HG02943 (cell line): ENCODE data around the gene PNPLA7.
A peak's percentile ranks its signal among the peaks of the same experiment; 100 is the strongest.

Source experiments
- ATAC-seq: cut with Tn5 transposase; IDR thresholded peaks from one replicate; pipeline ENCODE4 v1.9.1; 2021; ENCODE audit warnings: mild to moderate bottlenecking, low read depth, moderate library complexity; ENCODE audit not compliant: unreplicated experiment

Gene PNPLA7

GRCh38 chr9:137462986-137463930 is 86.9 kb downstream of the PNPLA7 start:
- ATAC-seq = no peak

GRCh38 chr9:137462396-137462985 is 87.7 kb downstream of the PNPLA7 start:
- ATAC-seq = no peak

GRCh38 chr9:137461663-137462395 is 88.4 kb downstream of the PNPLA7 start:
- peak; percentile 41 for ATAC-seq

- ATAC-seq = no peak
Observed at GRCh38 chr9:137461316-137461662, 88.9 kb downstream of the PNPLA7 start.

- ATAC-seq = no peak
Observed at GRCh38 chr9:137460363-137461315, 89.6 kb downstream of the PNPLA7 start.

GRCh38 chr9:137459601-137460362 is 90.4 kb downstream of the PNPLA7 start:
- ATAC-seq = no peak

GRCh38 chr9:137459152-137459600 is 91.0 kb downstream of the PNPLA7 start, which contains the start of gene NSMF:
Gene NSMF (minus strand): TSS chr9:137459334. CDS start chr9:137459102, 232 bp downstream.
- peak; percentile 56 for ATAC-seq

GRCh38 chr9:137458194-137459151 is 91.7 kb downstream of the PNPLA7 start:
- ATAC-seq = peak; percentile 2

- no peak for ATAC-seq
Observed at GRCh38 chr9:137457406-137458193, 92.6 kb downstream of the PNPLA7 start.

- no peak for ATAC-seq
Observed at GRCh38 chr9:137456864-137457405, 93.3 kb downstream of the PNPLA7 start.

- ATAC-seq = no peak
Observed at GRCh38 chr9:137456061-137456863, 93.9 kb downstream of the PNPLA7 start.

GRCh38 chr9:137455359-137455991 is 94.7 kb downstream of the PNPLA7 start:
- ATAC-seq = no peak

- no peak for ATAC-seq
Observed at GRCh38 chr9:137454597-137455358, 95.4 kb downstream of the PNPLA7 start.

- no peak for ATAC-seq
Observed at GRCh38 chr9:137454145-137454596, 96.0 kb downstream of the PNPLA7 start.

- no peak for ATAC-seq
Observed at GRCh38 chr9:137453643-137454081, 96.5 kb downstream of the PNPLA7 start.
